ENCODE measurements around the gene HCN4. TPM values are rescaled to one million over a fixed set of nuclear protein-coding genes. Genes with fewer than 3 reads are reported as not detected.

The HCN4 gene
- total and polyA plus RNA-seq, 2 of the 8 experiments (the other 6 are each of a cell fraction or from before 2014, with no cell fraction given): 3.7 to 8.5 TPM

GRCh38 chr15:73386886-73387506 lies 18.2 kb upstream of the HCN4 start:
- no peak overlapping the region for H4K8ac ChIP-seq (ENCODE audit: extremely low read depth, insufficient read depth, low read length)
- peak overlapping the region in 1 of 4 experiments; percentile 27; a peak in 2 of 8 replicates for H3K4me3 ChIP-seq (ENCODE audit: extremely low read depth in 1 of 4, insufficient read depth in 2 of 4, low read depth in 3 of 4, low read length in 4 of 4)
- no peak overlapping the region for H3K4ac ChIP-seq (replicated peaks; ENCODE audit: insufficient read length, low read depth, low read length)
- no peak overlapping the region for H2AFZ ChIP-seq (ENCODE audit: low read length)
- H4K91ac ChIP-seq (replicated peaks; ENCODE audit: insufficient read length, low read length): peak overlapping the region; percentile 7
- no peak overlapping the region for H2BK20ac ChIP-seq (ENCODE audit: low read length)
- no peaks in the 10 kb centered on the region for H3K79me2 ChIP-seq (ENCODE audit: control insufficient read depth in 1 of 2, insufficient read depth in 2 of 2, low read length in 2 of 2)
- H2BK12ac ChIP-seq (ENCODE audit: low read depth, low read length): peak overlapping the region; percentile 10; the same call in 1 of the 2 replicates
- no peak overlapping the region for H3K56ac ChIP-seq (replicated peaks; ENCODE audit: insufficient read length, low read depth, low read length)
- WGBS, 2 experiments (ENCODE audit: extremely low coverage in 1 of 2, insufficient coverage in 1 of 2, insufficient read length in 1 of 2, insufficient replicate concordance in 2 of 2, low coverage in 1 of 2, low lambda C conversion rate in 2 of 2, missing lambda C conversion rate in 1 of 2): 23% methylated on average over 8 of the region's 8 CpGs; no CpG with 5 or more reads in 1 of the 2 experiments
- H2AK5ac ChIP-seq (ENCODE audit: low read depth, low read length): no peak overlapping the region
- H3K79me1 ChIP-seq (ENCODE audit: low read depth, low read length): no peaks in the 10 kb centered on the region
- peak overlapping the region; percentile 56; the same call in 1 of the 2 replicates for H3K27ac ChIP-seq (ENCODE audit: low read depth, low read length)
- H3K23ac ChIP-seq (ENCODE audit: insufficient read length): no peak overlapping the region
- peak overlapping the region; percentile 10 for H2BK120ac ChIP-seq (replicated peaks; ENCODE audit: low read depth, low read length)
- H3K36me3 ChIP-seq (ENCODE audit: control insufficient read depth in 2 of 4, insufficient read depth in 4 of 4, low read length in 3 of 4): no peaks in the 10 kb centered on the region
- POLR2A ChIA-PET (ENCODE audit: partially characterized antibody): interaction anchor here (0.7 kb wide), 1 partner anchor 38 kb away, joined by 5 read pairs; no protein-coding TSS in a partner anchor
- no peak overlapping the region for H2BK15ac ChIP-seq (ENCODE audit: low read length)
- DNase-seq (ENCODE audit: low read depth in 1 of 2, low spot score in 2 of 2) (no peak), FAIRE-seq (no peak)
- no peaks in the 10 kb centered on the region; the same call in 1 of the 2 replicates for H3K23me2 ChIP-seq (ENCODE audit: low read depth, low read length)
- peak overlapping the region; percentile 2 for H4K5ac ChIP-seq (ENCODE audit: insufficient read length, low read depth, low read length)
- H3K9ac ChIP-seq (replicated peaks in 1 of 4; ENCODE audit: extremely low read depth in 1 of 4, low read depth in 3 of 4, low read length in 3 of 4): no peak overlapping the region
- H3K27me3 ChIP-seq (replicated peaks in 1 of 4; ENCODE audit: control insufficient read depth in 3 of 4, extremely low read depth in 1 of 4, insufficient read depth in 3 of 4, low read length in 3 of 4): no peaks in the 10 kb centered on the region; a peak in 1 of 7 replicates
- H3K18ac ChIP-seq (ENCODE audit: extremely low read depth, low read length): no peak overlapping the region
- 0 out of 4 replicates have a peak, but pooled peaks cover 0 to 5% of the 10 kb centered on the region in 2 experiments for H3K9me3 ChIP-seq (ENCODE audit: insufficient read depth in 2 of 2, low read depth in 1 of 2, low read length in 1 of 2)
- peaks cover 7 to 34% (median 16%) of the 10 kb centered on the region in 4 experiments for H3K4me1 ChIP-seq (replicated peaks in 1 of 4; ENCODE audit: control insufficient read depth in 3 of 4, insufficient read depth in 4 of 4, low read length in 3 of 4)
- H4K20me1 ChIP-seq (replicated peaks in 1 of 2; ENCODE audit: control insufficient read depth in 1 of 2, insufficient read depth in 2 of 2, low read length in 2 of 2): no peaks in the 10 kb centered on the region
- peak overlapping the region; percentile 82; the same call in 1 of the 2 replicates for H2BK5ac ChIP-seq (ENCODE audit: low read depth, low read length)
- H3K14ac ChIP-seq (ENCODE audit: insufficient read length): no peak overlapping the region
- CTCF ChIA-PET (ENCODE audit: partially characterized antibody): interaction anchor here (0.6 to 1.3 kb wide), 4 partner anchors 10 to 77 kb away, joined by 3 to 4 read pairs (median 3); no protein-coding TSS in a partner anchor
- H3K4me2 ChIP-seq (ENCODE audit: insufficient read depth in 1 of 2, low read depth in 2 of 2, low read length in 2 of 2): peak overlapping the region; percentile 37 to 59
- TF ChIP-seq NANOG (IDR thresholded peaks at IDR 0.05; ENCODE audit: insufficient read depth, low read depth, low read length, poor library complexity, severe bottlenecking) (no peak), HDAC6 (IDR thresholded peaks at IDR 0.05; ENCODE audit: low read depth, low read length) (no peak), SP2 (IDR thresholded peaks at IDR 0.05; ENCODE audit: low read length) (no peak), CEBPB (IDR thresholded peaks at IDR 0.05; ENCODE audit: low read depth, low read length) (0 out of 2 replicates have a peak, but pooled peaks have one; percentile 25), SRF (IDR thresholded peaks at IDR 0.05; ENCODE audit: low read depth, low read length) (peak; percentile 20; the same call in 1 of the 2 replicates), CBX8 (IDR thresholded peaks at IDR 0.05; ENCODE audit: borderline replicate concordance, low read depth, low read length) (no peak), KDM1A (IDR thresholded peaks at IDR 0.05; ENCODE audit: borderline replicate concordance, low read length) (no peak), USF2 (IDR thresholded peaks at IDR 0.05; ENCODE audit: low read length) (no peak), PHF8 (conservative IDR thresholded peaks at IDR 0.05; ENCODE audit: low read depth, low read length) (no peak), MAX (IDR thresholded peaks at IDR 0.05) (0 out of 2 replicates have a peak, but pooled peaks have one; percentile 9), TCF12 (IDR thresholded peaks at IDR 0.05; ENCODE audit: low read depth, low read length) (peak; percentile 68; the same call in 1 of the 2 replicates)
